B cell (primary cell): ENCODE data around the gene KCTD13. TPM values are rescaled to one million over a fixed set of nuclear protein-coding genes. Genes with fewer than 3 reads are reported as not detected.

ENCODE experiments used
- ATAC-seq: fragments of 200-7000 bp; cut with Tn5 transposase; one replicate; pipeline ENCODE4 v1.10.0; 2021; ENCODE audit warnings: low read depth, mild to moderate bottlenecking, moderate number of reproducible peaks, moderate library complexity
- CTCF ChIA-PET: fragments of 350-600 bp; sonication (Branson Sonifier 250); formaldehyde crosslinking; loops from one replicate; lab custom pipeline; 2021; ENCODE audit warnings: antibody characterized with exemption, inconsistent platforms; lab: Charles Lee
- POLR2A ChIA-PET: fragments of 350-600 bp; sonication (Branson Sonifier 250); formaldehyde crosslinking; loops from one replicate; lab custom pipeline; 2021; ENCODE audit warnings: antibody characterized with exemption; lab: Charles Lee
- DNase-seq: peaks from one replicate; pipeline ENCODE4 v3.0.0; 2013
- H2AFZ ChIP-seq: 2 replicates; pipeline ENCODE4 v1.6.1; 2012; ENCODE audit warnings: mild to moderate bottlenecking, low read depth, low read length; ENCODE audit not compliant: insufficient read depth, poor library complexity, severe bottlenecking
- H3K27ac ChIP-seq, 2 donors: 1 replicate in 1 of 2; 2 replicates in 1 of 2; pipeline ENCODE4 v1.5.1; 2012 to 2013; ENCODE audit warnings: low read length in 2 of 2, mild to moderate bottlenecking in 2 of 2, moderate library complexity in 1 of 2
- H3K27me3 ChIP-seq, 4 experiments: fragments of 200-600 bp in 1 of 4; sonication (generic) in 1 of 4; replicated peaks in 1 of 4; 1 replicate in 2 of 4; 2 replicates in 2 of 4; pipeline versions ENCODE4 v1.6.1 to v1.7.0; 2013 to 2016; ENCODE audit warnings: low read length in 3 of 4, mild to moderate bottlenecking in 2 of 4, mixed read lengths in 1 of 4, moderate library complexity in 1 of 4; ENCODE audit not compliant: insufficient read depth in 4 of 4, control insufficient read depth in 3 of 4; ENCODE audit errors: control extremely low read depth in 1 of 4
- H3K36me3 ChIP-seq, 2 experiments: replicated peaks in 1 of 2; 1 replicate in 1 of 2; 2 replicates in 1 of 2; pipeline versions ENCODE4 v1.6.1 to v1.7.1; 2013; ENCODE audit warnings: low read length in 1 of 2; ENCODE audit not compliant: insufficient read depth in 2 of 2, control insufficient read depth in 1 of 2; ENCODE audit errors: control extremely low read depth in 1 of 2, extremely low read depth in 1 of 2
- H3K4me1 ChIP-seq, 2 donors: fragments of 200-600 bp in 1 of 2; sonication (generic) in 1 of 2; 1 replicate in 1 of 2; 2 replicates in 1 of 2; pipeline versions ENCODE4 v1.5.1 to v1.6.1; 2013 to 2017; ENCODE audit warnings: low read length in 2 of 2; ENCODE audit not compliant: control insufficient read depth in 2 of 2, insufficient read depth in 2 of 2
- H3K4me2 ChIP-seq: replicated peaks from 2 replicates; pipeline ENCODE3; 2012; ENCODE audit warnings: mild to moderate bottlenecking, low read depth, low read length; ENCODE audit not compliant: poor library complexity, severe bottlenecking
- H3K4me3 ChIP-seq, 5 experiments: fragments of 200-600 bp in 1 of 5; sonication (generic) in 1 of 5; 1 replicate in 3 of 5; 2 replicates in 2 of 5; pipeline versions ENCODE4 v1.5.1 to v1.7.0; 2011 to 2016; ENCODE audit warnings: low read length in 4 of 5, mild to moderate bottlenecking in 4 of 5, low read depth in 2 of 5, control low read depth in 1 of 5, moderate library complexity in 1 of 5; ENCODE audit not compliant: insufficient read depth in 1 of 5; ENCODE audit errors: control extremely low read depth in 1 of 5, extremely low read depth in 1 of 5
- H3K79me2 ChIP-seq: fragments of 200-600 bp; sonication (generic); one replicate; pipeline ENCODE4 v1.6.0; 2016; ENCODE audit warnings: low read length; ENCODE audit not compliant: control insufficient read depth, insufficient read depth
- H3K9ac ChIP-seq: fragments of 200-600 bp; sonication (generic); 2 replicates; pipeline ENCODE4 v1.6.1; 2017; ENCODE audit warnings: mild to moderate bottlenecking, low read length, moderate library complexity
- H3K9me3 ChIP-seq, 3 donors: one replicate each; pipeline versions ENCODE4 v1.6.1 to v1.7.1; 2013; ENCODE audit warnings: low read length in 2 of 3; ENCODE audit not compliant: control insufficient read depth in 2 of 3, insufficient read depth in 1 of 3; ENCODE audit errors: control extremely low read depth in 1 of 3
- H4K20me1 ChIP-seq: 2 replicates; pipeline ENCODE4 v1.6.0; 2012; ENCODE audit warnings: mild to moderate bottlenecking, low read length; ENCODE audit not compliant: insufficient read depth, control insufficient read depth, poor library complexity, severe bottlenecking
- H3K27ac Mint-ChIP-seq: one replicate; pipeline ENCODE4 v1.8.0; 2021; ENCODE audit warnings: mixed read lengths
- H3K27me3 Mint-ChIP-seq: one replicate; pipeline ENCODE4 v1.8.0; 2021; ENCODE audit warnings: mixed read lengths
- H3K4me1 Mint-ChIP-seq: one replicate; pipeline ENCODE4 v1.8.0; 2021; ENCODE audit warnings: mixed read lengths
- H3K4me3 Mint-ChIP-seq: one replicate; pipeline ENCODE4 v1.8.0; 2021; ENCODE audit warnings: mixed read lengths
- H3K9me3 Mint-ChIP-seq: one replicate; pipeline ENCODE4 v1.8.0; 2022; ENCODE audit warnings: mixed read lengths; ENCODE audit not compliant: insufficient read depth
- CTCF ChIP-seq: fragments of 200-600 bp; IDR thresholded peaks from one replicate; pipeline ENCODE4 v1.8.0; 2022; ENCODE audit warnings: antibody characterized with exemption, mild to moderate bottlenecking
- EZH2 ChIP-seq: IDR thresholded peaks from 2 replicates; pipeline ENCODE4 v1.6.1; 2012; ENCODE audit warnings: borderline replicate concordance, low read depth, mild to moderate bottlenecking, moderate library complexity, low read length; ENCODE audit not compliant: insufficient read depth, poor library complexity, severe bottlenecking
- WGBS: methylation state at CpG from one replicate; pipeline ENCODE4 v1.1.5; 2013; ENCODE audit warnings: missing lambda C conversion rate; ENCODE audit not compliant: insufficient coverage; 5-methylcytosine and 5-hydroxymethylcytosine counted together
- intact Hi-C: fragments of 100-400 bp; cut with micrococcal nuclease; formaldehyde crosslinking; loops from one replicate; pipeline ENCODE4 v1.10.0; 2022
- polyA plus RNA-seq: library from polyadenylated mRNA; depleted of rRNA; stranded (reverse); fragments of >200 nt; gene quantifications from 2 replicates; pipeline ENCODE4 v1.2.3, GENCODE V29; 2012
- total RNA-seq, 2 donors: library from RNA; stranded (reverse); fragments of 120-200 nt in 1 of 2; gene quantifications; 1 replicate in 1 of 2; 2 replicates in 1 of 2; pipeline versions ENCODE4 v1.2.3 to v1.2.4, GENCODE V29; 2013 to 2022

KCTD13 gene
- total and polyA plus RNA-seq, 2 donors (not counting 1 experiment from before 2014, with no cell fraction given) = 61.5 to 74.3 TPM

GRCh38 chr16:29907973-29908372 lies 18.1 kb downstream of the KCTD13 start:
- Histone ChIP-seq H3K4me3 (no peak overlapping the region), H3K4me2 (no peak overlapping the region), H2AFZ (no peak overlapping the region), H3K27me3 (no peaks in the 10 kb centered on the region), H3K9me3 (no peaks in the 10 kb centered on the region), H3K9ac (no peak overlapping the region), H3K27ac (no peak overlapping the region), H3K4me1 (no peaks in the 10 kb centered on the region), H3K79me2 (no peaks in the 10 kb centered on the region), H3K36me3 (peaks cover 0 to 3% of the 10 kb centered on the region in 2 experiments), H4K20me1 (no peaks in the 10 kb centered on the region)
- DNase-seq (no peak), ATAC-seq (no peak)
- intact Hi-C loops = loop anchor here (10.0 kb wide), 1 partner anchor 213 kb away; no protein-coding TSS in a partner anchor
- 89% methylated on average over 1 of the region's 2 CpGs for WGBS
- ChIA-PET CTCF (no interaction called here), POLR2A (interaction anchor here (0.5 to 0.6 kb wide), 2 partner anchors 85 to 1577 kb away, joined by 4 read pairs; no protein-coding TSS in a partner anchor)
- no peaks in the 10 kb centered on the region for H3K9me3 Mint-ChIP-seq
- no peaks in the 10 kb centered on the region for H3K27me3 Mint-ChIP-seq
- H3K27ac Mint-ChIP-seq = no peak overlapping the region
- H3K4me3 Mint-ChIP-seq = no peak overlapping the region
- TF ChIP-seq CTCF = no peak
- TF ChIP-seq EZH2 = no peak
- peaks cover 3% of the 10 kb centered on the region for H3K4me1 Mint-ChIP-seq

- Histone ChIP-seq H3K36me3 (peaks cover 0 to 2% of the 10 kb centered on the region in 2 experiments), H3K4me2 (no peak overlapping the region), H3K27me3 (no peaks in the 10 kb centered on the region), H3K9ac (no peak overlapping the region), H3K79me2 (no peaks in the 10 kb centered on the region), H3K4me1 (no peaks in the 10 kb centered on the region), H3K9me3 (no peaks in the 10 kb centered on the region), H3K4me3 (no peak overlapping the region), H2AFZ (no peak overlapping the region), H3K27ac (no peak overlapping the region), H4K20me1 (no peaks in the 10 kb centered on the region)
- no peak overlapping the region for H3K4me3 Mint-ChIP-seq
- DNase-seq (no peak), ATAC-seq (no peak)
- ChIA-PET POLR2A (interaction anchor here (0.7 kb wide), 1 partner anchor 30 kb away, joined by 6 read pairs; no protein-coding TSS in a partner anchor), CTCF (no interaction called here)
- H3K27ac Mint-ChIP-seq = no peak overlapping the region
- H3K4me1 Mint-ChIP-seq = peaks cover 3% of the 10 kb centered on the region
- 95% methylated on average over 21 of the region's 23 CpGs for WGBS
- H3K27me3 Mint-ChIP-seq = peaks cover 4% of the 10 kb centered on the region
- intact Hi-C loops = loop anchor here (10.0 kb wide), 1 partner anchor 212 kb away; no protein-coding TSS in a partner anchor
- TF ChIP-seq EZH2 = no peak
- TF ChIP-seq CTCF = no peak
- H3K9me3 Mint-ChIP-seq = no peaks in the 10 kb centered on the region
Measured at GRCh38 chr16:29906520-29907244, 19.3 kb downstream of the KCTD13 start.
